LNCaP clone FGC (cell line): Measurements from ENCODE around the gene MARCHF10.

Experiments used
- DNase-seq: peaks from one replicate; pipeline ENCODE4 v3.0.0-alpha.2; 2011; ENCODE audit warnings: low read depth
- H3K4me3 ChIP-seq: 2 replicates; pipeline ENCODE4 v1.5.1; 2011; ENCODE audit warnings: mild to moderate bottlenecking, low read depth, low read length, control low read depth
- CTCF ChIP-seq: IDR thresholded peaks from 2 replicates; pipeline ENCODE4 v1.5.1; 2012; ENCODE audit warnings: mild to moderate bottlenecking; ENCODE audit not compliant: control insufficient read depth, insufficient read depth; ENCODE audit errors: extremely low read depth

Gene MARCHF10

DNA sequence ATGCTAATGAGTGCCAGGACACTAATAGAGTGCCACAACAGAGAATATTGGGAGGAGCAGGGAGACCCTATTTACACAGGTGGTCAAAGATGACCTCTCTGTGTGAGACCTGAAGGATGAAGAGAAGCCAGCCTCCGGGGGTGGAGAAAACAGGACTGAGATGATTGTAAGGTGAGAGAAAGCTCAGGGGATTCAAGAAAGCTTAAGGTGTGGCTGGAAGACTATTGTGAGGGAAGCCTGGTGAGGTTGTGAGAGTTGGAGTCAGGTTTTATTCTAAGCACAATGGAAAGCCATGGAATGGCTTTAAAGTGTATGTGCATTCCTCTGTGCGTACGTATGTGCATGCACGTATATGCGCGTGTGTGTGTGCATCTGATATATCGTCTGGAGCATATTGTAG lies 10.4 kb upstream of the MARCHF10 start:
- no peak for DNase-seq
- no peak for TF ChIP-seq CTCF
- H3K4me3 ChIP-seq = no peak overlapping the region

DNA sequence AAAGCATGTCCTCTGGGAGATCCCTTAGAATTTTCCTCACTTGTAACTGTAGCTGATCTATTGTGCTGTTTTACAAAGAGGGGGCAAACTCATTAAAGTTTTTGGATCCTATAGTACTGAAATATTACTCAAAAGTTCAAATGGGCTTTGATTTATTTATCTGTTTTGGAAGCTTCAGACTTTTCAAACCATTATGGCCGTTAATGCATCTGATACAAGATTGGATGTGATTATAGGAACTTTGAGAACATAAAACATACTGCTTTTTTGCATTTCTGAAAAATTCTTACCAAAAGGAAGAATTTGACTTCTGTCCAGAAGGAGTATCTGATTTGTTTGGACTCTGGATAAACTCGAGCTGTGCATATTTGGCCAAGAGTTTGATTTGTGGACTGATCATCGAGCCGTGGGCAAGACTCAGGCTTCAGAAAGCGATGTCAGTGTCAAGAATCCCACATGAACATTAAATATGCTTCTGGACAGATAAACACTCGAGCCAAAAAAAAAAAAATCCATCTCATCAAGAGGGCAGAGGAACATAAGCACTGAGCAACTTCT lies 8.2 kb upstream of the MARCHF10 start:
- no peak for DNase-seq
- H3K4me3 ChIP-seq = no peak overlapping the region
- no peak for TF ChIP-seq CTCF

DNA sequence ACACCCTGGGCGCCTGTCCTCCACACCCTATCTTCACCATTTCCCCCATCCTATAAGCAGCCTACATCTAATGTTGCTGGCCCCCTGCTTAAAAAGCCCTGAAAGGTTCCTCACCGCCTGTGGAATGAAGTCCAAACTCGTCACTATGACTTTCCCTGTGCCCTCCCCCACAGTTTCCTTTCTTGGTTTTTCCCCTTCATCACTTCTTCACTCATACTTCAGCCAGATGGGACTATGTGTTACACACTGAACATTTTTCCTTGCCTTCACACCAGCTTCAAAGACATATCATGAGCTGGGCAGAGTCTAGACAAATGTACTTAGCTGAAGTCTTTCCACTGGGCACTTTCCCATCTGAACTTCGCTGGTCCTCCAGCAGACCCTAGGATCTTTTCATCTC lies 1.5 kb upstream of the MARCHF10 start:
- TF ChIP-seq CTCF = no peak
- H3K4me3 ChIP-seq = no peak overlapping the region
- DNase-seq = no peak

- H3K4me3 ChIP-seq = no peak overlapping the region
- no peak for DNase-seq
- TF ChIP-seq CTCF = no peak
Measured at GRCh38 chr17:62808576-62808970, 459 bp upstream of the MARCHF10 start.

GRCh38 chr17:62805234-62805633 lies 2.9 kb downstream of the MARCHF10 start:
- TF ChIP-seq CTCF = no peak
- no peak overlapping the region for H3K4me3 ChIP-seq
- DNase-seq = no peak

- no peak for DNase-seq
Measured at GRCh38 chr17:62804822-62805221, 3.3 kb downstream of the MARCHF10 start.

DNA sequence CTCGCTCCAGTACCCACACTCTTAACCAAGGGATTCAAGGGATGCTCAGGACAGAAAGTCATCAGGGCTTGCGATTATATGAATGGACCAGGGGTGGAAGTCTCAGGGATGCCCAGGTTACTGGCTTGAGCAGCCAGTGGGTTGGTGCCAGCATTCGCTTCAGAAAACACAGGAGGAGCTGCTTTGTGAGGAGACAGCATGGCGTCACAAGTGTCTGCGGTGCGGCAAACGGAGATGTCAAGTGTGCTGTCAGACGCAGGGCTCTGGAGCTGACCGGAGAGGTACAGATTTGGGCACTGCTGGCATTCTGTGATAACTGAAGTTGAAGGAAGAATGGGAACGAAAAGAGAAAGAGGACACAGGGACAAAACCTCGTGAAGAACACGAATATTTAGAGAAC lies 4.1 kb downstream of the MARCHF10 start:
- no peak overlapping the region for H3K4me3 ChIP-seq
- no peak for DNase-seq
- no peak for TF ChIP-seq CTCF

More at GRCh38 chr17:62804822-62805221, 3.3 kb downstream of the MARCHF10 start:
- H3K4me3 ChIP-seq = no peak overlapping the region
- TF ChIP-seq CTCF = no peak
